Measurements from ENCODE around the gene ARHGEF28.

GRCh38 chr5:73801686-73802085, 175.7 kb downstream of the ARHGEF28 start:
- TF ChIP-seq CTCF (IDR thresholded peaks at IDR 0.05) (no peak), POLR2A (IDR thresholded peaks at IDR 0.05) (no peak)
